ENCODE data around the gene AGR3.

The AGR3 gene

GRCh38 chr7:16839646-16840045 is 42.1 kb downstream of the AGR3 start:
- Histone ChIP-seq H2BK5ac (ENCODE audit: low read length) (no peak overlapping the region), H3K9me3 (replicated peaks in 1 of 2; ENCODE audit: control insufficient read depth in 2 of 2, insufficient read depth in 1 of 2, low read depth in 1 of 2, low read length in 2 of 2) (no peaks in the 10 kb centered on the region), H2BK120ac (ENCODE audit: low read depth, low read length) (no peak overlapping the region), H3K36me3 (replicated peaks in 1 of 2; ENCODE audit: control insufficient read depth in 2 of 2, insufficient read depth in 2 of 2, low read length in 2 of 2) (no peaks in the 10 kb centered on the region), H3K79me1 (ENCODE audit: low read depth, low read length) (no peaks in the 10 kb centered on the region), H3K18ac (ENCODE audit: low read length) (no peak overlapping the region), H3K4me3 (ENCODE audit: low read length in 2 of 2) (no peak overlapping the region), H3K27me3 (ENCODE audit: control insufficient read depth in 3 of 3, insufficient read depth in 3 of 3, low read depth in 1 of 3, low read length in 3 of 3) (no peaks in the 10 kb centered on the region), H2BK12ac (ENCODE audit: low read length) (no peak overlapping the region), H3K27ac (replicated peaks; ENCODE audit: low read length) (no peak overlapping the region), H2BK15ac (ENCODE audit: low read length) (no peak overlapping the region), H3K9ac (ENCODE audit: low read depth, low read length, poor library complexity) (no peak overlapping the region), H4K91ac (ENCODE audit: low read depth, low read length, poor library complexity) (no peak overlapping the region), H3K4ac (ENCODE audit: low read length) (no peak overlapping the region), H3K4me1 (ENCODE audit: control insufficient read depth in 2 of 2, insufficient read depth in 1 of 2, low read depth in 1 of 2, low read length in 2 of 2) (peaks cover 0 to 3% of the 10 kb centered on the region in 2 donors), H2AFZ (ENCODE audit: low read length) (no peak overlapping the region), H3K14ac (ENCODE audit: low read length) (no peak overlapping the region), H4K8ac (ENCODE audit: low read depth, low read length) (no peak overlapping the region), H3K4me2 (ENCODE audit: insufficient read depth, low read length, poor library complexity, severe bottlenecking) (no peak overlapping the region), H3K23ac (ENCODE audit: low read depth, low read length, poor library complexity) (no peak overlapping the region), H2AK5ac (ENCODE audit: low read depth, low read length) (no peak overlapping the region)
- no CpG with 5 or more reads among the region's 2 CpGs for WGBS, 2 donors (ENCODE audit: extremely low coverage in 2 of 2, insufficient read length in 2 of 2, insufficient replicate concordance in 1 of 2)
- DNase-seq (ENCODE audit: low spot score), result no peak

GRCh38 chr7:16838891-16839290 is 42.9 kb downstream of the AGR3 start:
- Histone ChIP-seq H3K36me3 (replicated peaks in 1 of 2; ENCODE audit: control insufficient read depth in 2 of 2, insufficient read depth in 2 of 2, low read length in 2 of 2) (no peaks in the 10 kb centered on the region), H2BK15ac (ENCODE audit: low read length) (no peak overlapping the region), H3K4me1 (ENCODE audit: control insufficient read depth in 2 of 2, insufficient read depth in 1 of 2, low read depth in 1 of 2, low read length in 2 of 2) (peaks cover 0 to 3% of the 10 kb centered on the region in 2 donors), H3K79me1 (ENCODE audit: low read depth, low read length) (no peaks in the 10 kb centered on the region), H2BK120ac (ENCODE audit: low read depth, low read length) (no peak overlapping the region), H3K14ac (ENCODE audit: low read length) (no peak overlapping the region), H3K4me3 (ENCODE audit: low read length in 2 of 2) (no peak overlapping the region), H3K27me3 (ENCODE audit: control insufficient read depth in 3 of 3, insufficient read depth in 3 of 3, low read depth in 1 of 3, low read length in 3 of 3) (no peaks in the 10 kb centered on the region), H2AK5ac (ENCODE audit: low read depth, low read length) (no peak overlapping the region), H3K23ac (ENCODE audit: low read depth, low read length, poor library complexity) (no peak overlapping the region), H3K9ac (ENCODE audit: low read depth, low read length, poor library complexity) (no peak overlapping the region), H4K91ac (ENCODE audit: low read depth, low read length, poor library complexity) (no peak overlapping the region), H2BK5ac (ENCODE audit: low read length) (no peak overlapping the region), H3K4me2 (ENCODE audit: insufficient read depth, low read length, poor library complexity, severe bottlenecking) (no peak overlapping the region), H4K8ac (ENCODE audit: low read depth, low read length) (no peak overlapping the region), H3K27ac (replicated peaks; ENCODE audit: low read length) (no peak overlapping the region), H2AFZ (ENCODE audit: low read length) (no peak overlapping the region), H3K9me3 (replicated peaks in 1 of 2; ENCODE audit: control insufficient read depth in 2 of 2, insufficient read depth in 1 of 2, low read depth in 1 of 2, low read length in 2 of 2) (no peaks in the 10 kb centered on the region), H3K18ac (ENCODE audit: low read length) (no peak overlapping the region), H2BK12ac (ENCODE audit: low read length) (no peak overlapping the region), H3K4ac (ENCODE audit: low read length) (no peak overlapping the region)
- no peak for DNase-seq (ENCODE audit: low spot score)
- WGBS, 2 donors (ENCODE audit: extremely low coverage in 2 of 2, insufficient read length in 2 of 2, insufficient replicate concordance in 1 of 2), result no CpG with 5 or more reads among the region's 1 CpG

GRCh38 chr7:16838386-16838785 is 43.4 kb downstream of the AGR3 start:
- Histone ChIP-seq H3K36me3 (replicated peaks in 1 of 2; ENCODE audit: control insufficient read depth in 2 of 2, insufficient read depth in 2 of 2, low read length in 2 of 2) (no peaks in the 10 kb centered on the region), H3K9ac (ENCODE audit: low read depth, low read length, poor library complexity) (no peak overlapping the region), H2BK12ac (ENCODE audit: low read length) (no peak overlapping the region), H3K9me3 (replicated peaks in 1 of 2; ENCODE audit: control insufficient read depth in 2 of 2, insufficient read depth in 1 of 2, low read depth in 1 of 2, low read length in 2 of 2) (no peaks in the 10 kb centered on the region), H2AK5ac (ENCODE audit: low read depth, low read length) (no peak overlapping the region), H3K4me2 (ENCODE audit: insufficient read depth, low read length, poor library complexity, severe bottlenecking) (no peak overlapping the region), H4K8ac (ENCODE audit: low read depth, low read length) (no peak overlapping the region), H2BK120ac (ENCODE audit: low read depth, low read length) (no peak overlapping the region), H3K4me3 (ENCODE audit: low read length in 2 of 2) (no peak overlapping the region), H3K27me3 (ENCODE audit: control insufficient read depth in 3 of 3, insufficient read depth in 3 of 3, low read depth in 1 of 3, low read length in 3 of 3) (no peaks in the 10 kb centered on the region), H3K14ac (ENCODE audit: low read length) (no peak overlapping the region), H3K79me1 (ENCODE audit: low read depth, low read length) (no peaks in the 10 kb centered on the region), H3K23ac (ENCODE audit: low read depth, low read length, poor library complexity) (no peak overlapping the region), H3K4me1 (ENCODE audit: control insufficient read depth in 2 of 2, insufficient read depth in 1 of 2, low read depth in 1 of 2, low read length in 2 of 2) (peaks cover 0 to 3% of the 10 kb centered on the region in 2 donors), H2AFZ (ENCODE audit: low read length) (no peak overlapping the region), H3K4ac (ENCODE audit: low read length) (no peak overlapping the region), H3K18ac (ENCODE audit: low read length) (no peak overlapping the region), H4K91ac (ENCODE audit: low read depth, low read length, poor library complexity) (no peak overlapping the region), H2BK5ac (ENCODE audit: low read length) (no peak overlapping the region), H2BK15ac (ENCODE audit: low read length) (no peak overlapping the region), H3K27ac (replicated peaks; ENCODE audit: low read length) (no peak overlapping the region)
- DNase-seq (ENCODE audit: low spot score), result no peak
- whole genome bisulfite sequencing, 2 donors (ENCODE audit: extremely low coverage in 2 of 2, insufficient read length in 2 of 2, insufficient replicate concordance in 1 of 2), result no CpG with 5 or more reads among the region's 3 CpGs

- H4K8ac ChIP-seq (ENCODE audit: low read depth, low read length), result no peak overlapping the region
- H3K4me1 ChIP-seq (ENCODE audit: control insufficient read depth in 2 of 2, insufficient read depth in 1 of 2, low read depth in 1 of 2, low read length in 2 of 2), result peaks cover 0 to 1% of the 10 kb centered on the region in 2 donors
- no peak overlapping the region for H3K18ac ChIP-seq (ENCODE audit: low read length)
- no peak overlapping the region for H2BK120ac ChIP-seq (ENCODE audit: low read depth, low read length)
- H3K36me3 ChIP-seq (replicated peaks in 1 of 2; ENCODE audit: control insufficient read depth in 2 of 2, insufficient read depth in 2 of 2, low read length in 2 of 2), result no peaks in the 10 kb centered on the region
- no peak overlapping the region for H2BK15ac ChIP-seq (ENCODE audit: low read length)
- H3K4ac ChIP-seq (ENCODE audit: low read length), result no peak overlapping the region
- H2AK5ac ChIP-seq (ENCODE audit: low read depth, low read length), result no peak overlapping the region
- H3K27me3 ChIP-seq (ENCODE audit: control insufficient read depth in 3 of 3, insufficient read depth in 3 of 3, low read depth in 1 of 3, low read length in 3 of 3), result no peaks in the 10 kb centered on the region
- no peak for DNase-seq (ENCODE audit: low spot score)
- WGBS, 2 donors (ENCODE audit: extremely low coverage in 2 of 2, insufficient read length in 2 of 2, insufficient replicate concordance in 1 of 2), result no CpG with 5 or more reads among the region's 5 CpGs
- no peak overlapping the region for H2BK12ac ChIP-seq (ENCODE audit: low read length)
- no peak overlapping the region for H3K27ac ChIP-seq (replicated peaks; ENCODE audit: low read length)
- H4K91ac ChIP-seq (ENCODE audit: low read depth, low read length, poor library complexity), result no peak overlapping the region
- H3K4me2 ChIP-seq (ENCODE audit: insufficient read depth, low read length, poor library complexity, severe bottlenecking), result no peak overlapping the region
- H3K23ac ChIP-seq (ENCODE audit: low read depth, low read length, poor library complexity), result no peak overlapping the region
- H2BK5ac ChIP-seq (ENCODE audit: low read length), result no peak overlapping the region
- H3K9ac ChIP-seq (ENCODE audit: low read depth, low read length, poor library complexity), result no peak overlapping the region
- H3K9me3 ChIP-seq (replicated peaks in 1 of 2; ENCODE audit: control insufficient read depth in 2 of 2, insufficient read depth in 1 of 2, low read depth in 1 of 2, low read length in 2 of 2), result no peaks in the 10 kb centered on the region
- no peak overlapping the region for H3K4me3 ChIP-seq (ENCODE audit: low read length in 2 of 2)
- H3K14ac ChIP-seq (ENCODE audit: low read length), result no peak overlapping the region
- H2AFZ ChIP-seq (ENCODE audit: low read length), result no peak overlapping the region
- no peaks in the 10 kb centered on the region for H3K79me1 ChIP-seq (ENCODE audit: low read depth, low read length)
Measured at GRCh38 chr7:16836481-16836880, 45.3 kb downstream of the AGR3 start.

All from neuronal stem cell (in vitro differentiated cells).